Iris pigment epithelial cell (primary cell): ENCODE measurements around the gene MAD1L1.
"Not testable (repeated sequence)": the region's sequence is repeated elsewhere in the genome, so short reads cannot be mapped to it uniquely, and the experiment has no call there.

ENCODE experiments used
- DNase-seq: peaks from one replicate; pipeline ENCODE4 v3.0.0-alpha.2; 2011; ENCODE audit warnings: low read depth

Gene MAD1L1

DNA sequence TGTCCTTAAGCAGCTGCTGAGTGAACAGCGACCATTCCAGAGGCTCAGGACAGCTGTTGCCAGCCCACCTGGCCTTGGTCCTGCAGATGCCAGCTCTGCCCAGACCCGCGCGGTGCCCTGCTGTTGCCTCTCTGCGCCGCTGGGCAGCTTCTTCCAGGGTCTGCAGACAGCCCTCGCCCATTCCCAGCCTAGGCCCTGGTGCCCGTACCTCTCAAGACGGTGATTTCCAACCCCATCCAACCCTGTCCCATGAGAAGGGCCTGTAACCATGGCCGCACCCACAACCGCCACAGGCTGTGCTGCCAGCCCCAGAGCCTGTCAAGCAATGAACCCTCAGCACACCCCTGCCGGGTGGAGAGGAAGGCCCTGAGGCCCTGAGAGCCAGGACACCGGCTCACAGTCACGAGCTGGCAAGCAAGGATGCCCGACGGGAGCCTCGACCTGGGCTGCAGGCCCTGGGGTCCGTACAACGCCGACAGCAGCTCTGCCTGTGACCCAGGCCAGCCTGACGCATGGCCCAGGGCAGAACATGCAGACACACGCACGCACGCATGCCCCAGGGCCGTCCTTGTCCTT is 231.9 kb downstream of the MAD1L1 start:
- DNase-seq, result no peak

DNA sequence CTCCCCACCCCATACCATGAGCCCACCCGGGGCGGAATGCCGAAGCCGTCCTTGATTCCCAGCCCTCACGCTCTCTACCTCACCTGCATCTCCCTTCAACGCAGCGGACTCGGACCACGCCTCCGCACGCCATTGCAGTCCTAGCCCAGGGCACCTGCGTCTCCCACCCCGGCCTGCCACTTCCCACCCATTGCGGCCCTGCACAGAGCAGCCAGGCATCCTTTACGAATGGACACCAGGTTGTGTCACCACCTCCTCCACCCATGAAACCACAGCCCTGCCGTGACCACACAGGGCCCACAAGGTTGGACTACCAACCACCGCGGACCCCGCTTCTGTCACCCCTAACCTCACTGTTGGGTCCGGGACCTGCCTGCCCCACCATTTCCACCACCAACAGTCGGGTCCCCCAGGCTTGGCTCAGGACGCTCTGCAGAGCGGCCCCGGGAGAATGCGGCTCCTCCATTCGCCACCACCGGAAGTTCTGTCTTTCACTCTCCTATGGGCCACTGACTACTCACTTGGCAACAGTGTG is 232.5 kb downstream of the MAD1L1 start:
- no peak for DNase-seq

DNA sequence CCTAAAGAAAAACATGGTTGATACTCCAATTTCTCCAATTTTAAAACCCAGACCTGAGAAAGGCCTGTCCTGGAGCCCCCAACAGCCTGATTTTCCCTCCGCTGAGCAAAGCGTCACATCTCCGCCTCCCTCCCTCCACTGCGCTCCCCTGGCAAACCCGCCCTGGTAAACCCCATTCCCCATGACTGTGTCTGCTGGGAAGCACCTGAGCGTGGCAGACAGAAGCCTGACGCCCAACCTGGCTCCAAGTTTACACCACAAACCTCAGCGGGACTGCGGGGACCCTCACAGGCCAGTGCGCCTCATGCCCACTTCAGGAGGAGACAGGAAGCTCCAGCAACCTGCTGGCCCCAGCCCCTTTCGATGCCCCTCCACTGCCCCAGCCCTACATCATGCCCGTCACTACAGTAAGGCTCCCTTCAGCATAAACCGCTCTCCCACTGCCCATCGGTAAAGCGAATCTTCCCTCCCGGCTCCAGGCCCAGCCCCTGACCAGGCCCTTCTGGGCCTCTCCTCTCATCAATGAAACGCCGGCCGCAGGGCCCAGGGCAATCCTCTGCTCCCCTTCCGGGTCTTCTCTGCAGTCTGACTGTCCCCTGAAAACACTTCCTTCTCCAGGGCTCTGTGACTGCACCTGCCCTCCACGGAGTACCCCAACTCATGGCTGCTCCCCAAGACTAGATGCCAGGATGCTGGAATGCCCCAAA is 233.3 kb downstream of the MAD1L1 start:
- DNase-seq, result no peak

DNA sequence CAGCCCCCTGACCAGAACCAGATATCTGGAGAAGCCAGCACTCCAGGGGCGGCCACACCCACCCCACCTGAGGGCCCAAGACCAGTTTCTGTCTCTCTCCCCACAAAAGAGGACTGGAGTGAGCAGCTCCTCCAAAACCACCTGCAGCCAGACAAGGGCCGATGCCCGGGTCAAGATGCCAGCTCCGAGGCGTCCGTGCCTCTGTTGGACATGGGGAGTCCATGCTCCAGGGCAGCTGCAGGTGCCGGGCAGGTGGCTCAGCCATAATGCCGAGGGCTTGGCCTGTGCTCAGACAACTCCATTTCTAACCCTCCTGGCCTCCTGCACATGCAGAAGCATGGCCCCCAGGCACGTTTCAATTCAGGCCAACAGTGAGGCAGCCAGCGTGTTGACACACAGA is 234.6 kb downstream of the MAD1L1 start:
- DNase-seq, result no peak

DNA sequence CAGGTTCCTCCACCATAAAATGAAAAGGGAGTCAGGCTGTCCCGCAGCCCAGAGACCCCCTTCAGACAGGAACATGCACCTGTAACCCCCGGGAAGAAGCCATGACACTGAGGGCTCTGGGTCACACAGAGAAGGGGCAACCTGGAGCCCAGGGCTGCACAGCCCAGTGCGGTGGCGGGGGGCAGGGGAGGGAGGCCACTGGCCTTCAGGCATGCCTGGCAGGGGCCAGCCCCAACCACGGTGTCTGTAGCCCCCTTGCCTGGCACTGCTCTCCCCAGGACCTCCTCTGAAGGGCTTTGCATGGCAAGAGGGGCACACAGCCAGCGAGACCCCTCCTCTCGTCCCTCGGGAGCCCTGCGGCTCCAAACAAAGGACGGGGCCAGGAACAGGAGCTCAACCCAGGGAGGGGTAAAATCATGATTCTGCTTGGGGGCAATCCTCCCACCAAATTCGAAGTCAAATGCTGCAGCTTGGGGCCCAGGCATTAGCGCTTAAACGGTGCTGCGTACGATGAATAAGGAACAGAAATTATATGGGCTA is 235.1 kb downstream of the MAD1L1 start:
- DNase-seq, result no peak

DNA sequence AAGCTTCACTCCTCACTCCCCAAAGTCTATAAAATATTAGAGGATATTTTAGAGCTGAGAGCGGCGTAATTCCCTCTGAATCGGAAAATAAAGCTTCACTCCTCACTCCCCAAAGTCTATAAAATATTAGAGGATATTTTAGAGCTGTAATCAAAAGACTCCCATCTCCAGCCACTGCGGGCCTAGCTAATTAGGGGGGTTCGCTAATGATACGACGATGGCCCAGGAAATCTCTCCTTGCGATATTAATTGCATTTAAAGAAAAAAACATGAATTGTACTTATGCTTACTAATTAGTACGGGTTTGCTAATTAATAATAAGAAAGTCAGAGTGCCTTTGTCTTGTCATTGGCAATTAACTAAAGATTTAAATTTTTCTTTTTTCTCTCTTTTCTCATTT is 235.9 kb downstream of the MAD1L1 start:
- DNase-seq, result no peak

DNA sequence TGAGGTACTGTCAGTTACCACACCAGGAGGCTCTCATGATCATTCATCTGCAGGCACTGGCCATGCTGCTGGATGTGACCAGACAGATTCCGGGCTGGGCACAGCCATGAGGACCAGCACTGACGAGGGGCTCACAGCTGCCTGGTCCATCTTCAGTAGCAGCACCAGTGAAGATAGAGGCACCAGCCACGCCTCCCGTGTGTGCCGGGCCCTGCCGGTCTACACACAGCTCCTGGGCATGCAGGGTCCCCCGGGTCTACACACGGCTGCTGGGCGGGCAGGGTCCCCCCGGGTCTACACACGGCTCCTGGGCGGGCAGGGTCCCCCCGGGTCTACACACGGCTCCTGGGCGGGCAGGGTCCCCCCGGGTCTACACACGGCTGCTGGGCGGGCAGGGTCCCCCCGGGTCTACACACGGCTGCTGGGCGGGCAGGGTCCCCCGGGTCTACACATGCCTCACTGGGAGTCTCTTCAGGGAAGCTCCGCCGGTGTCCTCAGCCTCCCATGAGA is 236.8 kb downstream of the MAD1L1 start:
- not testable (repeated sequence) for DNase-seq

DNA sequence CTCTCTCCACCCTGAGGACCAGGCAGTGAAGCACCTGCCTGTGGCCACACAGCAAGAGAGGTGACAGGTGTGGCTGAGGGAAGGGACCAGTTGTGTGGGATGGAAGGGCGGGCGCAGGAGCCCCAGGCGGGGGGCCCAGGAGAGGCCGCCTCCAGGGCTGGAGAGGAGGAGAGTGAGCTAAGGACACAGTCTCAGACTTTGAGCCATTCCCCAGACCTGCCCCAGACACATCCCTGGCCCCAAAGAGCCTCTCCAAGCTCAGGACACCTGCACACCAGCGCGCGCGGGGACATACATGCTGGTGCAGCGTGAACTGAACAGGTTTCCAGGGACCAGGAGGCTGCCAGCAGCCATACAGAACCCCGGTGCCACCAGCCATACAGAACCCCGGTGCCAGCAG is 237.3 kb downstream of the MAD1L1 start:
- DNase-seq, result no peak

DNA sequence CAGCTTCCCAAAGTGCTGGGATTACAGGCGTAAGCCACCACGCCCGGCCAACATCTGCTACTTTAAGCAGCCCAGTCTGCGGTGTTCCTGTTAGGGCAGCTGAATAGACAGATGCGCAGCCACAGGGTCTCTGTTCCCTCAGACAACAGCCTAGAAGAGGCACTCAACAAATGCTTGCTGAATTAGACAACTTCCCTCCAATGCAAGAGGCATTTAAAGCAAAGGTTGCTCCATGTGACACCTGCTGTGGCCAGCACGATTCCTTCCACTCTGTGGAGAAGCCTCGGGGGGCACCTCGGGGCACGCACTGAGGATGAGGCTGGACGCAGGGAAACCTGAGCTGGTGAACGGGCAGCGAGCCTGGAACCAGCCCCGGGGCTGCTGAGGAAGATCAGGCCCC is 237.8 kb downstream of the MAD1L1 start:
- no peak for DNase-seq

DNA sequence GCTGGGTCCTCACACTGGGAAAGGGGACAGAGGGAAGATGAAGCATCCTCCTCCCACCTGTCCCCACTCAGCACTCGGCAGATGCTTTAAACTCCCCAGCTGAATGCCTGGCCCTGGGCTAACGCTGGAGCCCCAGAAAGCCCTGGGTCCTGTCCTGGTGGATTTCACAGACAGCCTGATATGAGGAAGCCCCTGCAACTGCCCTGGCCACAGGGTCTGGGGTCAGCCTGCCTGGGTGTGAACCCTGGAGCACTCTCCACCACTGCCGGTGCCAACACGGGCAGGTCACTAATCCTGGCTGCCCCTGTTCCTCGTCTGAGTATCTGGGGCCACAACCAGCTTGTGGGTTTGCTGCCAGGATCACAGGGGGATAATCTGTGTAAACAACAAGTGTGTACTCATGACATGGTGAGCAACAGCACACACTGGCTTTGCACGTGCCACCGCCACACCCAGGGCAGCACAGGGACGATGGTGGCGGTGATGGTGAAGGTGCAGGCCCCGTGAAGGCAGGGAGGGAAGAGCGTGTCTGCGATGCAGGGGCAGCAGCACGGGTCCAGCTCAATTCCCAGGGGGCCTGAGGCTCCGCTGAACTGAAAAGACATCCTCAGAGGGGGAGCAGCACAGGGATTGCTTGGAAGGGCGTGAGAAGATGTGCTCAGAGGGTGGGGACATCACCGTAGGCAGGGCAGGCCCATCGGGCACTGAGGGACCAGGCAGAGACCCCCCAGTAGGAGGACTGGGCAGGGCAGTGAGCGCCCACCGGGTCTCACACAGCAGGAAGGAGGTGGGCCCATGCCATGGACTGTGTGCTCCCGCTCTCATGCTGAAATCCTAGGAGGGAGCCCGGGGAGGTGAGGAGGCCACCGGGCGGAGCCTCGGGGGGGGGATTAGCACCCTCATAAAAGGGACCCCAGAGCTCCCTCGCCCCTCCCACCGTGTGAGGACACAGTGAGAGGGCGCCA is 238.7 kb downstream of the MAD1L1 start:
- no peak for DNase-seq

DNA sequence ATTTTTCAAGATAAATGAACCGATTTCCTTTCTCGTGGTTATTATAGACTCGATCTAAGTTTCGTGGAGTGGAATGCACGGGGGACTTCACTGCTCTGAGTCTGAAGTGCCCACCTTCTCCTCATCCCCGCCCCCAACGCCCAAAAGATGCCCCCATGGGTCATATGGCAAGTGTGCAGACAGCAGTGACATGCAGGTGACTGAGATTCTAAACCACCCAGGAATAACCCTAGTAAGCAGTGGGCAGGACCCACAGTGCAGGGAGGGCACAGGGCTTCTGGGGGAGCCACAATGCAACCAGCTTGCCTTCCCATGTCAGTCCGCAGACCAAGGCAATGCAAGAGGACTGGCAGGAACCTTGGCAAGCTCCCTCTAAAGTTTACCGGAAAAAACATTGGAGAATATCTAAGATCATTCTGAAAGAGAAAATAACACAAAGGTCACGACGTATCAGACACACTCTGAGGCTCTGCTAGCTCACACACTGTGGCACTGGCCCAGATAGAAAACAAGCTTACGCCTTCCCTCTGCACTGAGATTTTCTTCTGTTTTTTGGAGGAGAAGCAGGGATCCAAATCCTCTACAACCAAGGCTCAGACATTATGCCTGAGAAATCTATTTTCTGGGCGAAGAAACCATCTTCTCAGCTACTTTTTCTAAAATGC is 239.6 kb downstream of the MAD1L1 start:
- peak; percentile 3 for DNase-seq

DNA sequence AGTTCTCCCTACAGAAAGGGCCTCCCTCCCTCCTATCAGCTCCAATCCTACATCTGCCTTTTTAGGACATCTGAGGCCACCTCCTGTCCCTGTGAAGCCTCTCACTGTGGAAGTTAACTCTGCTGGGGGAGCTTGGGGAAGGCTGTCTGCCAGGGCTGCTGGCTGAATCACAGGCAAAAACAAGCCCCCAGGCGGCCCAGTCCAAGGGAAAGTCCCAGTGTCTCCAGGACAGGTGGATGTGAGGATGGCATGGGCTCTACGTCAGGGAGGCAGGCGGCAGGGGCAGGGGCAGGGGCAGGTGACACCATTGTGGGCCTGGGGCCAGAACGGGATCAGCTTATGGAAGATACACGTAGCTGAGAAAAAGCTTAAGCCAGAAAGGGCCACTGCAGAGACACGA is 240.2 kb downstream of the MAD1L1 start:
- no peak for DNase-seq

DNA sequence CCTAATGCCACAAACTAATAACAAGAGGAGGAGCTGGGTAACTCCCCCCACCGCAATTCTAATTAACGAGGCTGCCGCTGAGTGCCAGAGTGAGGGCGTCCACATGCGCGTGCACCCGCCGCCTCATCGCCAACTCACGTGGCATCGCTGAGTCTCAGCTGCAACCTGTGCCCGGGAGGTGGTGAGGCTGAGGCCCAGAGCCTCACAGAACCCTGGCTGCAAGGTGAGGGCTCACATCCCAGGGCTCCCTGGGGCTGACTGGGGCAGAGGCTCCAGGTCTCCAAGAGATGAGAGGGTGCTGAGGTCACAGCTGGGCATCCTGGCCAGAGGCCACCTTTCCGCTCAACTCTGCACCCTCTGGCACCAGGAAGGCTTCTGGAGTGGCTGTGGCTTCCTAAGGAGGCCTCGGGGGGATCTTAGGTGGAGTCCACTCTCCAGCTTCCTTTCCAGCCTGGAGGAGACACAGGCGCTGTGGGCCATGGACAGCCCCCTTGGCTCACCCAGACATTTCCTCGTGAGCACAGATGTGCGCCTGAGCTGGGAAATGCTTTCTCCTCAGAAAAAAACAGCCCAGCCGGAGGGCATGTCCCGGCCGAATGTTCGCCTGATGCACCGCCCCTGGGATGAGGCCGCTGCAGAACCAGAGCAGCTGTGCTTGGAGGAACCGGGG is 242.6 kb downstream of the MAD1L1 start:
- DNase-seq, result no peak

DNA sequence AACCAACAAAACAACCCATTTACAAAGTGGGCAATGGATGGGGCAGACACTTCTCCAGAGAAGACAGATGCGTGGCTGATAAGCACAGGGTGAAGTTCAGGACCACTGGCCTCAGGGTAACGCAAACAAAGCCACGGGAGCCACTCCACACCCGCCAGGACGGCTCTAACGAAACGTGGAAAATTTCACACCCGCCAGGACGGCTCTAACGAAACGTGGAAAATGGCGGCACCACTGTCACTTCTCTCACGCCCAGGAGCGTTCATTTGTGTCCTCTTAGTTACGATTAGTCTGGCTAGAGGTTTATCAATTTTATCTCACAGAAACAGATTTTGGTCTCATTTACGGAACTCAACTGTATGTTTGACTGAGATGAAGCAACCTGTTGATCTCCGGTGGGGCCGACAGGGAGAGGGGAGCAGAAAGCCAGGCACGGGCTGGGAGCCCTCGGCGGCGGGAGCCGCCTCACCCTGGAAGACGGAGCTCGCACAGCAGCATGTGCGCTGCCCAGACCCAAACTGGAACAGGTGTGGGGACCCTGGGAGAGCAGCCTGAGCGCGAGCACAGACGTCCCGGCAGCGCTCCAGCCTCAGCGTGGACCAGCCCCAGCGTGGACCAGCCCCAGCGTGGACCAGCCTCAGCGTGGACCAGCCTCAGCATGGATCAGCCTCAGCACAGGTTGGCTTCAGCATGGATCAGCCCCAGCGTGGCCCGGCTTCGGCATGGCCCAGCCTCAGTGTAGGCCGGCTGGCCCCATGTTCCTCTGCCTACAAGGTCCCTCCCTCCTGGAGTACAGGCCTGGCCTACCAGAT is 243.5 kb downstream of the MAD1L1 start:
- DNase-seq, result no peak

DNA sequence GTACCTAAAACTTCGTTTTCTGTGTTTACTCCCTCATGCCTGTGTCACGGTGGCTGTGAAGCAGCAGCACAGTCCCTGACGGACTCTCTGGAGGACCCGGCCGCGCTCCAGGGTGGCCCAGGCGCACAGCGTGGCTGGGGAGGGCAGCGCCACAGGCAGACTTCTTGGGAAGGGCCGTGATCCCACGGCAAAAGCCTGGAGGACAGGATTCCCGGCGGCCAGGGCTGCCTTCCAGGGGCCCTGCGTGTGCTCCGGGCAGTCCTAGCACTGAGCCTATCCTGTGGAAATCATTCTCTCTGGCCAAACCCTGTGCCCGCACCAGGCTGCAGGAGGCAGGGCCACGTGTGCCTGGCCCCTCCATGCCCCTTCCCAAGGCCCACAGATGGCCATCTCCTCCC is 244.2 kb downstream of the MAD1L1 start:
- no peak for DNase-seq

DNA sequence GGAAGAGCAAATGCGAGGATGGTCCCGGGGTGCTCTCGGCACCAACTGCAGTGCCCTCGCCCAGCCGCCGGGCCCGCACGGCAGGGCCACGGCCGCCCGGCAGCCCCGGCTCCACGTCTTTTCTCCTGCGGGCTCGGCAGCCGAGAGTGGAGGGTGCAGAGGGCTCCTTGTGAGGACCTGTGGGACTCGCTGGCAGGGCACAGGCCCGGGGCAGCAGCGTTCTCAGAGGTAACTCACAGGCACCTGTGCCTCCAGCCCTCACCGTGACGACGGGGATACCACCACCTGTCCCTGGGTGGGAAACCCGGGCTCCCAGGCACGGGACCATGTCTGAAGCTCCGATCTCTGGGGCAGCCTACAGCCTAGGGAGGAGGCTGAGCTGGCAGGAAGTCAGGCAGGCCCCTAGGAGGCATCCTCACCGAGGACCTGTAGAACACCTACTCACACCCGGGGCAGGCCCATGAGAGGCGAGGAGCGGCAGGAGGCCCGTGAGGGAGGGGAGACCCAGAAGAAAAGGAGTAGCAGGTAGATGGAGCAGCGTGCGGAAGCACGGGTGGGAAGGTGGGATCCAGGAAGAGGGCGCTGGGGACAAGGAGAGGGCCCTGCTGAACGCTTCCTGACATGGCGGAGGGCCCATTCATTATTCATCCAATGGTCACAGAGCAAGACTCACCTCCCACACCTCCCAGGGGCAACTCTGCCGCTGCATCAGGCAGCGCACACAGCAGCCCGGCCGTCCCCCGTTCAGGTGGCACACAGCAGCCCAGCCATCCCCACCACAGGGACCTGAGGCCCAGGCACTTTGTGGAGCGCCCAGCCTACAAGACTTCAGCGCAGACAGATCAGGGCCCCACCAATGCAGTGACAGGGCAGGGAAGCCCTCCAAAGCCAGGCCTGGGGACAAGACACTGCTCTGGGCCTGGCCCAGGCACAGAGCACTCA is 244.9 kb downstream of the MAD1L1 start:
- no peak for DNase-seq

DNA sequence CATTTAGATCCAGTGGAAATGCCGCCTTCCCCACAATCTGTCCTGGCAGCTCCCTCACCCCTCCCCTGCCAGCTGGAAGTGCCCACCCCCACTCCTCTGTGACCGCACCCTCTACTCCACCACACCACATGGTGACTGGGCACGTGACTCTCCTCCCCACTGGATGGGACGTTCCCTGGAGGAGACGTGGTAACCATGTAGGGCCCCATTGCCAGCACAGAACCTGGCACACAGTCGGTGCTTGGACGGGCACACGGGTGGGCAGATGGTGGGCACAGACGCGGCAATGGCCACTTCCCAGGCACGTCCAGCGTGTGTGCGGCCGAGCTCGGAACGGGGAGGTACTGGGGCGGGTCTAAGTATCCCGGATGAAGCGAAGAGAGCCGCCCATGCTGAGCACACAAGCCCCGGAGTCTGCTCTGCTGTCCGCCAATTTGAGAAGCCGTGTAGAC is 245.6 kb downstream of the MAD1L1 start:
- DNase-seq, result no peak

DNA sequence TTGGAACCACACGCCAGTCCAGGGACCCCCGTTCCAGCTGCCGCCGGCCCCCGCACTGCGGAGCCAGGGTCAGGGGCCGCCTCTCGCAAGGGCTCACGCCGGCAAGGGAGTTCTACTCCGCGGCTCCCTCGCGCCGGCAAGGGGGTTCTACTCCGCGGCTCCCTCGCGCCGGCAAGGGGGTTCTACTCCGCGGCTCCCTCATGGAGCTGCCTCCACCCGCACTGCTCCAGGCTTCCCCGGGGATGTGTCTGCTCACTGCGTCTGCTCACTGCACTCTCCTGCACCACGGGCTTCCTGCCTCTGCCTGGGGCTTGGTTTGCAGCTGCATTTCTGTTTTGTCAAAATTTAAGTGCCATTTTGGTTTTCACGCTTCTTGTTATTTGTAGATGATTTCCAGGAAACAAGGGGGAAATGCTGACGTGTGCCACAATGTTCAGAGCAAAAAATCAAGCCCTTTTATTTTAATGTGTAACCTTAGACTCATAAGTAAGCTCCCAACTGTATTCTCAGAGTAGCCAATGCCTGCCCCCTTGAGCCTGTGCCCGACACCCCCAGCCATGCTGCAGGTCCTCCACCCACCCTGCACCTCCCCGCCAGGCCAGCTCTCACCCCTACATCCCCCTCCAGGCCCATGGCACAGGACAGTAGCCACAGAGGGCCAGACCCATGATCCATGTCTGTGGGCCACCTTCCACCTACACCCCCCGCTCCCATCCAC is 246.2 kb downstream of the MAD1L1 start:
- no peak for DNase-seq
